K562 (cell line): ENCODE data around the gene ZDHHC5. TPM values are rescaled to one million over a fixed set of nuclear protein-coding genes. Genes with fewer than 3 reads are reported as not detected.

ENCODE experiments used
- CBX3 ChIP-seq, 2 experiments: IDR thresholded peaks; 1 replicate in 1 of 2; 2 replicates in 1 of 2; pipeline ENCODE4 v1.6.1; 2012; ENCODE audit warnings: inconsistent platforms in 2 of 2, low read length in 2 of 2, borderline replicate concordance in 1 of 2, control low read depth in 1 of 2
- HNRNPH1 ChIP-seq: fragments of 200-400 bp; formaldehyde crosslinking; optimal IDR thresholded peaks from 2 replicates; pipeline ENCODE3; 2017; ENCODE audit warnings: low read depth, mild to moderate bottlenecking, low read length, moderate library complexity
- HSF4 ChIP-seq: fragments of 250-450 bp; sonication (Bioruptor Pico); IDR thresholded peaks from 2 replicates; pipeline ENCODE4 v2.1.2; 2022; ENCODE audit warnings: mild to moderate bottlenecking, moderate library complexity, borderline replicate concordance
- MBD2 ChIP-seq: sonication (generic); IDR thresholded peaks from 2 replicates; pipeline ENCODE4 v1.6.1; 2016; ENCODE audit warnings: low read depth, borderline replicate concordance
- NCOA2 ChIP-seq, 2 experiments: fragments of 450-650 bp; IDR thresholded peaks; 2 replicates each; pipeline ENCODE4 v1.6.1; 2018; ENCODE audit warnings: mild to moderate bottlenecking in 2 of 2, moderate library complexity in 1 of 2; ENCODE audit not compliant: partially characterized antibody in 2 of 2
- PHB ChIP-seq: fragments of 250-450 bp; sonication (Bioruptor Pico); IDR thresholded peaks from 2 replicates; pipeline ENCODE4 v1.5.0; 2021
- SMARCB1 ChIP-seq: IDR thresholded peaks from 2 replicates; pipeline ENCODE4 v1.6.1; 2011; ENCODE audit warnings: improper control_type of control experiment, low read depth; ENCODE audit not compliant: insufficient read length
- TAF9B ChIP-seq: fragments of 450-650 bp; IDR thresholded peaks from 2 replicates; pipeline ENCODE4 v1.6.1; 2018; ENCODE audit warnings: mild to moderate bottlenecking; ENCODE audit not compliant: partially characterized antibody
- TSC22D4 ChIP-seq: fragments of 450-650 bp; IDR thresholded peaks from 2 replicates; pipeline ENCODE4 v1.6.1; 2016; ENCODE audit warnings: missing genetic modification characterization, missing biosample characterization, control low read depth
- ZC3H8 ChIP-seq: fragments of 450-650 bp; IDR thresholded peaks from 2 replicates; pipeline ENCODE4 v1.6.1; 2017
- ZNF586 ChIP-seq: fragments of 450-650 bp; formaldehyde crosslinking; conservative IDR thresholded peaks from 2 replicates; pipeline ENCODE4 v1.4.0; 2020; ENCODE audit warnings: mild to moderate bottlenecking, moderate library complexity
- ZNF76 ChIP-seq: fragments of 250-450 bp; sonication (Bioruptor Pico); IDR thresholded peaks from 2 replicates; pipeline ENCODE4 v1.4.0; 2020; ENCODE audit warnings: mild to moderate bottlenecking, moderate library complexity, borderline replicate concordance
- polyA plus RNA-seq, 8 experiments: library from polyadenylated mRNA; depleted of rRNA in 4 of 8; stranded (reverse) in 5 of 8; unstranded in 3 of 8; fragments of >200 nt; fragmentation: Nextera tagmentation in 2 of 8; fragmentation: Illumina TruSeq in 1 of 8; extraction: Ambion mirVana in 2 of 8; extraction: Trizol in 1 of 8; gene quantifications; 2 replicates each; pipeline versions ENCODE4 v1.2.1 to v1.2.3, GENCODE V29; 2011 to 2014; ENCODE audit warnings: inconsistent platforms in 1 of 8, missing spikeins in 1 of 8
- total RNA-seq, 7 experiments: library from RNA; depleted of rRNA in 6 of 7; stranded (reverse); fragments of >200 nt in 6 of 7; fragmentation: Illumina TruSeq in 2 of 7; extraction: Trizol in 2 of 7; gene quantifications; 2 replicates each; pipeline versions ENCODE4 v1.2.1 to v1.2.3, GENCODE V29; 2011 to 2021; ENCODE audit warnings: low replicate concordance in 1 of 7
- TF ChIP-seq, protein P1 (sequence below): sonication (generic); formaldehyde crosslinking; IDR thresholded peaks from 2 replicates; pipeline ENCODE4 v1.8.0; 2023; ENCODE audit warnings: missing genetic modification reagents, mild to moderate bottlenecking, borderline replicate concordance
- TF ChIP-seq, protein P2 (sequence below): sonication (generic); formaldehyde crosslinking; IDR thresholded peaks from 2 replicates; pipeline ENCODE4 v1.8.0; 2022; ENCODE audit warnings: mild to moderate bottlenecking, missing genetic modification reagents
- TF ChIP-seq, protein P3 (sequence below), 2 experiments: IDR thresholded peaks; 2 replicates each; pipeline ENCODE4 v1.6.1; 2011; ENCODE audit warnings: borderline replicate concordance in 1 of 2, control low read depth in 1 of 2, low read depth in 1 of 2, low read length in 1 of 2, mild to moderate bottlenecking in 1 of 2, mixed read lengths in 1 of 2, moderate library complexity in 1 of 2; ENCODE audit not compliant: insufficient read depth in 1 of 2, insufficient read length in 1 of 2, poor library complexity in 1 of 2, severe bottlenecking in 1 of 2; ENCODE audit errors: extremely low read depth in 1 of 2
- TF ChIP-seq, protein P4 (sequence below): fragments of 250-450 bp; sonication (Bioruptor Pico); IDR thresholded peaks from 2 replicates; pipeline ENCODE4 v1.9.0; 2021; ENCODE audit warnings: mild to moderate bottlenecking, inconsistent platforms

ZDHHC5 gene
- total and polyA plus RNA-seq, 9 of the 15 experiments (the other 6 are each of a cell fraction or from before 2014, with no cell fraction given) = 3.8 to 64.2 (median 35.9) TPM

DNA sequence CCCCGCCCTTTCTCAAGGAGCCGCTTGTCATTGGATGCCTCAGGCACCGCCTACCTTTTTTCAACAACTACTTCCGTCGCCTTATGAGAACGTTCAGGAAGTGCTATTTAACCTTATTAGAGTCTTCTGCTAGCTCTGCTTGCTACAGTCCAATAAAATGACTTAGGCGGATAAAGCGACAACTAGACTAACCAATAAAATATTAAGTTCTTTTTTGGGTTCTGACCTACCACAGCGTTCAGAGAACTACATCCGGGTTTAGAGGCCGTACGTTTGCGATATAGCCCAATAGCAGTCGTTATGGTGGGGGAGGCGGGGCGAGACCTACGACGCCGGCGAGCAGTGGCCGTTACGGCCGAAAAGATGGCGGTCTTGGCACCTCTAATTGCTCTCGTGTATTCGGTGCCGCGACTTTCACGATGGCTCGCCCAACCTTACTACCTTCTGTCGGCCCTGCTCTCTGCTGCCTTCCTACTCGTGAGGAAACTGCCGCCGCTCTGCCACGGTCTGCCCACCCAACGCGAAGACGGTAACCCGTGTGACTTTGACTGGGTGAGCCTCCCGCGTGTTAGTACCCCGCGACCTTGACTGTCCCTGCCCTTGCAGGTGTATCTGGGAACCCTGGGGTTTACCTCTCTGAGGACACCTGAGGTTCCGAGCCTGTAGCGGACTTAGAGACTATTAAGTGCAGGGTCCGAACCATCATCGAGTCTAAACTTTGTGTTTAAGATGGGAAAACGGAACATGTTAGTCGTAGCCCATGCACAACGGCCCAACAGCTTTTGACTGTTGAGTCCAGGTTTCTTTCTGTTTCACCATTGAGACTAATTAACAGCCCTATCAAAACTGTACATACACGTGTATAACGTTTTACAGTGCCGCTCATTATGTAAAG lies 44.6 kb downstream of the ZDHHC5 start, which contains the start of gene TMX2 (continued):
- TF ChIP-seq, protein P1, sequence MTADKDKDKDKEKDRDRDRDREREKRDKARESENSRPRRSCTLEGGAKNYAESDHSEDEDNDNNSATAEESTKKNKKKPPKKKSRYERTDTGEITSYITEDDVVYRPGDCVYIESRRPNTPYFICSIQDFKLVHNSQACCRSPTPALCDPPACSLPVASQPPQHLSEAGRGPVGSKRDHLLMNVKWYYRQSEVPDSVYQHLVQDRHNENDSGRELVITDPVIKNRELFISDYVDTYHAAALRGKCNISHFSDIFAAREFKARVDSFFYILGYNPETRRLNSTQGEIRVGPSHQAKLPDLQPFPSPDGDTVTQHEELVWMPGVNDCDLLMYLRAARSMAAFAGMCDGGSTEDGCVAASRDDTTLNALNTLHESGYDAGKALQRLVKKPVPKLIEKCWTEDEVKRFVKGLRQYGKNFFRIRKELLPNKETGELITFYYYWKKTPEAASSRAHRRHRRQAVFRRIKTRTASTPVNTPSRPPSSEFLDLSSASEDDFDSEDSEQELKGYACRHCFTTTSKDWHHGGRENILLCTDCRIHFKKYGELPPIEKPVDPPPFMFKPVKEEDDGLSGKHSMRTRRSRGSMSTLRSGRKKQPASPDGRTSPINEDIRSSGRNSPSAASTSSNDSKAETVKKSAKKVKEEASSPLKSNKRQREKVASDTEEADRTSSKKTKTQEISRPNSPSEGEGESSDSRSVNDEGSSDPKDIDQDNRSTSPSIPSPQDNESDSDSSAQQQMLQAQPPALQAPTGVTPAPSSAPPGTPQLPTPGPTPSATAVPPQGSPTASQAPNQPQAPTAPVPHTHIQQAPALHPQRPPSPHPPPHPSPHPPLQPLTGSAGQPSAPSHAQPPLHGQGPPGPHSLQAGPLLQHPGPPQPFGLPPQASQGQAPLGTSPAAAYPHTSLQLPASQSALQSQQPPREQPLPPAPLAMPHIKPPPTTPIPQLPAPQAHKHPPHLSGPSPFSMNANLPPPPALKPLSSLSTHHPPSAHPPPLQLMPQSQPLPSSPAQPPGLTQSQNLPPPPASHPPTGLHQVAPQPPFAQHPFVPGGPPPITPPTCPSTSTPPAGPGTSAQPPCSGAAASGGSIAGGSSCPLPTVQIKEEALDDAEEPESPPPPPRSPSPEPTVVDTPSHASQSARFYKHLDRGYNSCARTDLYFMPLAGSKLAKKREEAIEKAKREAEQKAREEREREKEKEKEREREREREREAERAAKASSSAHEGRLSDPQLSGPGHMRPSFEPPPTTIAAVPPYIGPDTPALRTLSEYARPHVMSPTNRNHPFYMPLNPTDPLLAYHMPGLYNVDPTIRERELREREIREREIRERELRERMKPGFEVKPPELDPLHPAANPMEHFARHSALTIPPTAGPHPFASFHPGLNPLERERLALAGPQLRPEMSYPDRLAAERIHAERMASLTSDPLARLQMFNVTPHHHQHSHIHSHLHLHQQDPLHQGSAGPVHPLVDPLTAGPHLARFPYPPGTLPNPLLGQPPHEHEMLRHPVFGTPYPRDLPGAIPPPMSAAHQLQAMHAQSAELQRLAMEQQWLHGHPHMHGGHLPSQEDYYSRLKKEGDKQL (CRISPR knock-in tag) = no peak
- TF ChIP-seq ZNF76 = no peak
- TF ChIP-seq HSF4 (CRISPR knock-in tag) = no peak
- TF ChIP-seq TAF9B = peak; percentile 92
- TF ChIP-seq MBD2 = peak; percentile 94
- TF ChIP-seq SMARCB1 = no peak
- TF ChIP-seq ZNF586 = no peak
- no peak for TF ChIP-seq PHB (CRISPR knock-in tag)
- TF ChIP-seq, protein P2, sequence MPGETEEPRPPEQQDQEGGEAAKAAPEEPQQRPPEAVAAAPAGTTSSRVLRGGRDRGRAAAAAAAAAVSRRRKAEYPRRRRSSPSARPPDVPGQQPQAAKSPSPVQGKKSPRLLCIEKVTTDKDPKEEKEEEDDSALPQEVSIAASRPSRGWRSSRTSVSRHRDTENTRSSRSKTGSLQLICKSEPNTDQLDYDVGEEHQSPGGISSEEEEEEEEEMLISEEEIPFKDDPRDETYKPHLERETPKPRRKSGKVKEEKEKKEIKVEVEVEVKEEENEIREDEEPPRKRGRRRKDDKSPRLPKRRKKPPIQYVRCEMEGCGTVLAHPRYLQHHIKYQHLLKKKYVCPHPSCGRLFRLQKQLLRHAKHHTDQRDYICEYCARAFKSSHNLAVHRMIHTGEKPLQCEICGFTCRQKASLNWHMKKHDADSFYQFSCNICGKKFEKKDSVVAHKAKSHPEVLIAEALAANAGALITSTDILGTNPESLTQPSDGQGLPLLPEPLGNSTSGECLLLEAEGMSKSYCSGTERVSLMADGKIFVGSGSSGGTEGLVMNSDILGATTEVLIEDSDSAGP (CRISPR knock-in tag) = peak; percentile 69
- TF ChIP-seq, protein P3, sequence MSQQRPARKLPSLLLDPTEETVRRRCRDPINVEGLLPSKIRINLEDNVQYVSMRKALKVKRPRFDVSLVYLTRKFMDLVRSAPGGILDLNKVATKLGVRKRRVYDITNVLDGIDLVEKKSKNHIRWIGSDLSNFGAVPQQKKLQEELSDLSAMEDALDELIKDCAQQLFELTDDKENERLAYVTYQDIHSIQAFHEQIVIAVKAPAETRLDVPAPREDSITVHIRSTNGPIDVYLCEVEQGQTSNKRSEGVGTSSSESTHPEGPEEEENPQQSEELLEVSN (IDR thresholded peaks at IDR 0.05; ENCODE audit: borderline replicate concordance in 1 of 2, extremely low read depth in 1 of 2, insufficient read depth in 1 of 2, insufficient read length in 1 of 2, low read depth in 1 of 2, low read length in 1 of 2, poor library complexity in 1 of 2, severe bottlenecking in 1 of 2) = no peak
- no peak for TF ChIP-seq TSC22D4
- no peak for TF ChIP-seq ZC3H8
- TF ChIP-seq HNRNPH1 = no peak
- TF ChIP-seq NCOA2 (IDR thresholded peaks at IDR 0.05; ENCODE audit: partially characterized antibody in 2 of 2) = no peak
- no peak for TF ChIP-seq CBX3 (IDR thresholded peaks at IDR 0.05; ENCODE audit: borderline replicate concordance in 1 of 2, low read length in 2 of 2)
- TF ChIP-seq, protein P4, sequence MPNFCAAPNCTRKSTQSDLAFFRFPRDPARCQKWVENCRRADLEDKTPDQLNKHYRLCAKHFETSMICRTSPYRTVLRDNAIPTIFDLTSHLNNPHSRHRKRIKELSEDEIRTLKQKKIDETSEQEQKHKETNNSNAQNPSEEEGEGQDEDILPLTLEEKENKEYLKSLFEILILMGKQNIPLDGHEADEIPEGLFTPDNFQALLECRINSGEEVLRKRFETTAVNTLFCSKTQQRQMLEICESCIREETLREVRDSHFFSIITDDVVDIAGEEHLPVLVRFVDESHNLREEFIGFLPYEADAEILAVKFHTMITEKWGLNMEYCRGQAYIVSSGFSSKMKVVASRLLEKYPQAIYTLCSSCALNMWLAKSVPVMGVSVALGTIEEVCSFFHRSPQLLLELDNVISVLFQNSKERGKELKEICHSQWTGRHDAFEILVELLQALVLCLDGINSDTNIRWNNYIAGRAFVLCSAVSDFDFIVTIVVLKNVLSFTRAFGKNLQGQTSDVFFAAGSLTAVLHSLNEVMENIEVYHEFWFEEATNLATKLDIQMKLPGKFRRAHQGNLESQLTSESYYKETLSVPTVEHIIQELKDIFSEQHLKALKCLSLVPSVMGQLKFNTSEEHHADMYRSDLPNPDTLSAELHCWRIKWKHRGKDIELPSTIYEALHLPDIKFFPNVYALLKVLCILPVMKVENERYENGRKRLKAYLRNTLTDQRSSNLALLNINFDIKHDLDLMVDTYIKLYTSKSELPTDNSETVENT (CRISPR knock-in tag) = peak; percentile 81
